Fibroblast of skin of left biceps (primary cell): Measurements from ENCODE around the gene SNUPN.

ENCODE experiments used
- DNase-seq, 2 experiments: peaks; one replicate each; pipeline ENCODE4 v3.0.0-alpha.2; 2013; ENCODE audit warnings: low read depth in 2 of 2

SNUPN gene

GRCh38 chr15:75654201-75654907 lies 28.8 kb upstream of the SNUPN start:
- DNase-seq: no peak

- DNase-seq: no peak
Observed at GRCh38 chr15:75653347-75653913, 27.9 kb upstream of the SNUPN start.

- no peak for DNase-seq
Observed at GRCh38 chr15:75651810-75652543, 26.5 kb upstream of the SNUPN start.

- DNase-seq: no peak
Observed at GRCh38 chr15:75650908-75651809, 25.6 kb upstream of the SNUPN start.

- DNase-seq: no peak
Observed at GRCh38 chr15:75649848-75650247, 24.3 kb upstream of the SNUPN start.

GRCh38 chr15:75649045-75649761 lies 23.7 kb upstream of the SNUPN start:
- no peak for DNase-seq

GRCh38 chr15:75648156-75649000 lies 22.9 kb upstream of the SNUPN start:
- DNase-seq: no peak

- peak in 1 of 2 experiments; percentile 56 for DNase-seq
Observed at GRCh38 chr15:75647370-75648155, 22.0 kb upstream of the SNUPN start, which contains the start of gene SNX33. Gene SNX33 (plus strand): TSS chr15:75647912. CDS start chr15:75649103, 1,191 bp downstream.

GRCh38 chr15:75646944-75647364 lies 21.4 kb upstream of the SNUPN start:
- no peak for DNase-seq

- no peak for DNase-seq
Observed at GRCh38 chr15:75646112-75646943, 20.8 kb upstream of the SNUPN start.

GRCh38 chr15:75644376-75644775 lies 18.9 kb upstream of the SNUPN start:
- no peak for DNase-seq

- DNase-seq: no peak
Observed at GRCh38 chr15:75641603-75642002, 16.1 kb upstream of the SNUPN start.

- no peak for DNase-seq
Observed at GRCh38 chr15:75641179-75641503, 15.6 kb upstream of the SNUPN start.

GRCh38 chr15:75640483-75641178 lies 15.1 kb upstream of the SNUPN start:
- no peak for DNase-seq

GRCh38 chr15:75639709-75640482 lies 14.4 kb upstream of the SNUPN start, which contains the start of gene IMP3:
Gene IMP3 (minus strand): TSS chr15:75640224. CDS start chr15:75640168, 56 bp downstream.
- DNase-seq: peak; percentile 87 to 89

GRCh38 chr15:75639191-75639708 lies 13.7 kb upstream of the SNUPN start:
- DNase-seq: no peak
